Stimulated activated CD4-positive, alpha-beta T cell treated with anti-CD3 and anti-CD28 coated beads, Interleukin-2, amount 100 ng/mL, for 48 hours (primary cell): ENCODE measurements around the gene NCS1.

Source experiments
- DNase-seq, 2 donors: peaks; one replicate each; pipeline ENCODE4 v3.0.0-alpha.2; 2020

Gene NCS1

DNA sequence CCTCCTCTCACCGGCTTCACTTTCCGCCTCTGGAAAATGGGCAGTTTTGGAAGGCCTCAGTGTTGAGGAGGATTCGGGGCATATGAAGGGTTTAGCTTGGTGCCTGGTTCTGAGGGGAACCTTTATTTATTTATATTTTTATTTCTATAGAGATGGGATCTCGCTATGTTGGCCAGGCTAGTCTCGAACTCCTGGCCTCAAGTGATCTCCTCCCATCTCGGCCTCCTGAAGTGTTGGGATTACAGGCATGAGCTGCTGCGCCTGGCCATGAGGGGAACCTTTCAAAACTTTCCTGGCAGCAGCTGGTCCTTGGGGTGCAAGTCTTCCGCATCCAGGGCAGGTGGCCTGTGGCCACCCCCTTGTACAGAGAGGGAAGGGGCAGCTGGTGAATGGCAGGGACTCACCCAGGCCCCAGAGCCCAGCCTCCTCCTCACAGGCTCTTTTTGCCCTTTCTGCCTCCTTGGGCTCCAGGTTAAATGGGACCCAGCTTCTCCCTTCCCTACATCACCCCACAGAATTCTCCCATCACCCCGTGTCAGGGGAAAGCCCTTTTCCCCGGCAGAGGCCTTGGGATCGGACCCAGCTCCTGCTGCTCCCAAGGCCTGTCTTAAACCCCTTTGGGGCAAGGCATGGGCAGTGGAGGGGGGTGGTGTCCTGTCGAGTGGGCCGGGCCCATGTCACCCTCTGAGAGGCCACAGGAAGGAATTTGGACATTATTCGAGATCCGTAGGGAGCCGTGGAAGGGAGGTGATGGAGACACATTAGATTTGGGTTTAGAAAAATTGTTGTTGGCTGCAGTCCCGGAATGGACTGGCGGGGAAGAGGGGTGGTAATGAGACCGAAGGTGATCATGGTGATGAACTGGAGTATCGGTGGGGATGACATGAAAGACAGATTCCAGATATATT lies 5.9 kb downstream of the NCS1 start:
- DNase-seq = no peak

DNA sequence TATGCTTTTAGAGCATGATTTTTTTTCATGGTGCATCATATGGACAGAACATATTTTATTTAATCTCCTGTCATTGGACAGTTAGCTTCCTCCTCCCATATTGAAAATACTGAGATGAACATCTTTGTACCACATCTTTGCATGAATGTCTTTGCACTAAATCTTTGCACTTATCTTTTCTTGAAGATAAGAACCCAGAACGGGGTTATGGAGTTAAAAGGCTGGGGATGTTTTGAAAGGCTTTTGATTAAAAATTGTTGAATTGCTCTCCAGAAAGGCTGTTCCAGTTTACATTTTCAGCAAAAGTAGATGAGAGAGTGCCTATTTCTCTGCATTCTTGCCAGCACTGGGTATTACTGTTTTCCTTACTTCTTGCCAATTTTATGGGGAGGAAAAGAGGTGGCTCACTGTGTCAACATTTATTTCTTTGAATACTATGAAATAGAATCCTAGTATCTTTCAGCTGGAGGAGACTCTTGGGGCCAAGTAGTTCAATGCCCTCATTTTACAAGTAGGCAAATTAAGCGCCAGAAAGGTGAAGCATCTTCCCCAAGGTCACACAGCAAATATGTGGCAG lies 7.2 kb downstream of the NCS1 start:
- DNase-seq = no peak

GRCh38 chr9:130180516-130180915 lies 8.3 kb downstream of the NCS1 start:
- DNase-seq = no peak

DNA sequence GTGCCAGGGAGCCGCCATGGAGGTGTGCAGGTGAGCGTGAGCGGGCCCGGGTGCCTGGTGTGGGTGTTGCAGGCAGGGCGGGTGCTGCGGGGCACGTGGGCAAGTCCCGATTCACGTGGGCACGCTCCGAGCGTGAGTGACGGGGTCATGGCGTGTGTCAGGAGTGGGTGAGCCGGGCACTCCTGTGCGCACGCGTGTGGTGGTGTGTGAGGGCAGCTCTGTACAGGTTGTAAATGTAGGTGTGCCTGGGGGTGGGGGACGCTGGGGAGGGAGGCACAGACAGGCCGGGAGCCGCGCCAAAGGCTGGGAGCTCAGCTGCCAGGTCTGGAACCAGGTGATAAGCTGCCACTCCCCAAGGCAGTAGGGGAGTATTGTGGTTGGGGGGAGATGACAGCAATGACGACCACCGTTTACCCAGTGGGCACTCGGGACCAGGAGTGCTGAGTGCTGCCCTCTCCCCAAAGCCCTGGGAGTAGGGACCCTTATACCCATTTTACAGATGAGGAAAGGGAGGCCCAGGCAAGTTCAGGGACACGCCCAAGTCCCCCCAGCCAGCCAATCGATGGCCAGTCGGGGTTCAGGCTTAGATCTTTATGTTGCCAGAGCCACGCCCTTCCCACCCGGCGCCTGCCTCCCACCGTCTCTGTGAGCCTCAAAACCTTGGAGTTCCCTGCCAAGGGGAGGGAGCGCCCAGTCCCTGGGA lies 9.6 kb downstream of the NCS1 start:
- DNase-seq = no peak

DNA sequence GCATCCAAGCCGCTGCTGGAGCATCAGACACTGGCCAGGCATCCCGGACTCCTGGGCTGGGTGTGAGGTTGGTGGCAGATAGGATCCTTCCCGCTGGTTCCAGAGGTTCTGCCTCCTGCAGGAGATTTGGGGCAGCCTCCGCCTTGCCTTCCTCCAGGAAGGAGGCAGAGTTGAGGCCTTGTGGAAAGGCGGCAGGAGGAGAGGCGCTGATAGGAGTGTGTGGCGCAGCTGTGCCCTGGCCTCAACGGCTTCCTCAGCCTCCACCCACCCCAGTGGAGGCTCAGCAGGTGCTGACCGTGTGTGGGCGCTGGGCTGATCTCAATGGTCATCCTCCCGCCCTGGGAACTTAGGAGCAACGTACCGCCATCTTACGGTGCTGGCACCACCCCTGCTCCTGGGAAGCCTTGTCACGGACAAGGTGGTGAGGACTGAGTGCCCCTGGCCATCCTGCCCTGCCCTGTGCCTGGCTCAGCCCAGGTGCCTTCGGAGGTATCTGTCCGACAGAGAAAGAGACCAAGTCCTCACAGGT lies 10.2 kb downstream of the NCS1 start:
- DNase-seq = no peak

DNA sequence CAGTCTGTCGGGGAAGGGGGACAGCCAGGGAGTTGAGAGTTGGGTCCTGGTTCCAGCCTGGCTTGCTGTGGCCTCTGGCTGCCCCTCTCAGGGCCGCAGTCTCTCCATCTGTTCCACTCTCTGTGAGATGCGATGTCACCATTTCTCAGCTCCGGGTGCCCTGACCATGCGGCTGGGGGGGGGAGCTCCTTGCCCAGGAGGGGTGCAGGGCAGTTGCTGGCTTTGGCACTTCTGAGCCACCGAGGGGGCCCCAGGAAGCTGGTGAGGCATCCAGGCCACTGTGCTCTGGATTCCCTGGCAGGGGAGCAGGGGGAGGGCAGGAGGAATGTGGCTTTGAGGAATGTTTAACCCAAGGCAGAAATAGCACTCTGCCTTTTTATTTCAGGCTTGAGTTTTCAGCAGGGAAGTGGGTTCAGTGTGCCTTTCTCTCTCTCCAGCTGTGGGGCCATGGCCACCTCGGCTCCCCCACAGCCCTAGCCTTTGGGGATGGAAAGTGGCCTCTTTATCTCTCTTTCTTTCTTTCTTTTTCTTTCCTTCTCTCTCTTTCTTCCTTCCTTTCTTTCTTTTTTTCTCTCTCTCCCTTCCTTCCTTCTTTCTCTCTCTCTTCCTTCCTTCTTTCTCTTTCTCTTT lies 11.0 kb downstream of the NCS1 start:
- no peak for DNase-seq

- no peak for DNase-seq
These were observed 12.8 kb downstream of the NCS1 start for GRCh38 chr9:130185017-130185416.

- DNase-seq = no peak
These were observed 13.4 kb downstream of the NCS1 start for GRCh38 chr9:130185490-130186031.

DNA sequence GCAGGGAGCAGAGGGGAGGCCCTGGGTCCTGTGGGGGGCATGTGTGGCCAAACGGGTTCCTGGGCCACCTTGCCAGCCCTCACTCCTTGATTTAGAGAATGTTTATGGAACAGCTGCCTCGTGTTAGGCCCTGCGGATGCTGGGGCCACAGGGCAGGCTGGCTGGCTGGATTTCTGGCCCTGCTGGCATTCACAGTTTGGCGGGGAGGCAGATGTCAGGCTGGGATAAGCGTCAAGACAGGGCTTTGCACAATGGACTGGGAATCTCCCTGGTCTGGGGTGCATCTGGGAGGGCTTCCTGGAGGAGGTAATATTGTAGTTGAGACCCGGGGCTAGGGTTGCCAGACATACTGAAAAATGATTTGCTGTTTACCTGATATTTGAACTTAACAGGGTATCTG lies 13.8 kb downstream of the NCS1 start:
- DNase-seq = no peak

DNA sequence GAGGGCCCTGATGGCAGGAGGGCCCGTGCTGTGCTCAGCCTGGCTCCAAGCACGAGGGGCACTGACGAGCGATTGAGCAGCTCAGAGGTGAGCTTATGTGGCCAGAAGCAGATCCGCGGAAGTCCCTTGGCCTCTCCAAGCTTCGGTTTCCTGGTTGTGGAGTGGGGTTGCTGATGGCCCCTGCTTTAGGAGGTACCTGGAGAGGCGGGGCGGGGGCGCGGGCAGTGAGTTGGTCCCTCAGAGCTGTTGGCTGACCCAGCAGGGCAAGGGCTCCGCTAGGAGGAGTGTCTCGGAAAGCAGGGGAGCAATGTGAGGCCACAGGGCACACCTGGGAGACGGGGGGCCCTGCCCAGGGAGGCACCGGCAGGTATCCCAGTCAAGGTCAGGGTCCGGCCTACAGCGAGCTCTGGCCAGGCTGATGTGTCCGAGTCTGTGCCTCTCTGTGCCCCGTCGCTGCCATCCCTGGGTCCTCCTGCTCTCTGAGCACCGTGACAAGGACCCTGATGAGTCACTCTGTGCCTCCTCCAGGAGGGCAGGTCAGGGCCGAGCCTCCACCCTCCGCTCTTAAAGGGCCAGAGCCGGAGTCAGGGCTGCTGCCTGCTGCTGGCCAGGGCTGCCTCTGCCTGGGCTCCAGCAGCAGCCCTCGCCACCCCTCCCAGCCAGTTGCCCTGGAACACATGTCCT lies 14.8 kb downstream of the NCS1 start:
- no peak for DNase-seq

- DNase-seq = no peak
These were observed 15.3 kb downstream of the NCS1 start for GRCh38 chr9:130187523-130187846.

DNA sequence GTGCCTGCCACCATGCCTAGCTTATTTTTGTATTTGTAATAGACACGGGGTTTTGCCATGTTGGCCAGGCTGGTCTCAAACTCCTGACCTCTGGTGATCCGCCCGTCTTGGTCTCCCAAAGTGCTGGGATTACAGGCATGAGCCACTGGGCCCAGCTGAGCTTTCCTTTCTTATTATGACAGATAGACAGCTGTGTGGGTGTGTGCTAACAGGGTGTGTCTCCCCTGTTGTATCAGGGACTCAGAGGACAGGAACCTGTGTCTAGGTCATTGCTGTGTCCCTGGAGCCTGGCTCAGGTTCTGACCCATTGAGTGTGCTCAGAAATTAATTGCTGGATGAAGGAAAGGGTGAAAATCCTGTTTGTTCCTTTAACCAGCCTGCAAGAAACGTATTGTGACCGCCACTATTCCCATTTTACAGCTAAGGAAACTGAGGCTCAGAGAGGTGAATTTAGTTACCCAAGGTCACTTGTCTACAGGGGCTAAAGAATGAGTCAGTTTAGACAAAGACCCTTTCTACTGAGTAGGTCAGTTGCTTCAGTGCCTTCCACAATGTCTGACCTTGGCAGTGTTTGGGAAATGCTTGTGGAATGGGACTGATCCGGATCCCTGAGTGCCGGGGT lies 16.8 kb downstream of the NCS1 start:
- DNase-seq = no peak

- no peak for DNase-seq
These were observed 17.6 kb downstream of the NCS1 start for GRCh38 chr9:130189840-130190239.

DNA sequence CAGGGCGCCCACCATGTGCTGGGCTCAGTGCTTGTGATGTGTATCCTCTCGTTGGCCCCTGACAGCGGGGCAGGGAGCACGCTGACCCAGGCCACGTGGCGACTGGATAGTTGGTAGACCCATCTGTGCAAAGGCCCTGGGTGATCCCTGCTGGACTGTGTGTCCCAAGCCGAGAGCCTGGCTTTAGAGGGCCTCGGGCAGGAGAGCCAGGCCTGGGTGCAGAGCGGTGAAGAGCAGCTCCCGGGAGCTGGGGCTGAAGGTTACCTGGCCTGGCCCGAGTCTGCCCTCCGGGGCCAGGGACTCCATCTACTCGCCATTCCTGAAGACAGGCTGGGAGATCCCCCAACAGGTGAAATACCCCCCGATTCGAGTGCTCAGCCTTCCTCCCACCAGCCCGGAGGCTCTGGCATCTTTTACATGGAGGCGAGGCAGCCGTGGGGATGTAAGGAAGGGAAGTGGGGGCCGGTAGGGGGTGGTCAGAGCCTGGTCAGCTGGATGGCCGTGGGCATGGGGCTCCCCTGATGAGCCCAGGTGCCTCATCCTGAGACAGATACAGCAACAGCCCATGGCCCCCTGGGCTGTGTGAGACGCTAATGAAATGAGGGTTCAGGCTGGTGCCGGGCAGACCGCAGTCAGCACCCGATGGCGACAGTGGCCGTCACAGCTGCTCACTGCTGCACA lies 19.0 kb downstream of the NCS1 start:
- DNase-seq = no peak

DNA sequence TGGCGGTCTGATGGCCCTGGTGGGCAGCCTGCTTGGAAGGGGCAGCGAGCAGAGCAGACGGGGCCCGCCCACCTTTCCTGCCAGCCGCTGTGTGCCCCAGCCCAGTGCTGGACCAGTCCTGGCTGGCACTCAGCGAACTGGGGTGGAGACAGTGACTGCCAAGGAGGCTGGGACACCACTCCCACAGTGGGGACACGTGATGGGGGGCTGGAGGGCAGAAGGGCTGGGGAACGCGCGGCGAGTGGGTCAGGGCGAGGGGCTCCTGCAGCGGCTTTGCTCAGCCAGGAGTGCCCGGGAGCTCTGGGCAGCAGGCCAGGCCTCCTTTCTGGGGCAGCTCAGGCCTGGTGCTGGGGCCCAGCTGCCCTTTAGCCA lies 19.5 kb downstream of the NCS1 start:
- no peak for DNase-seq

- no peak for DNase-seq
These were observed 20.3 kb downstream of the NCS1 start for GRCh38 chr9:130192382-130192999.

- DNase-seq = no peak
These were observed 20.9 kb downstream of the NCS1 start for GRCh38 chr9:130193103-130193502.

DNA sequence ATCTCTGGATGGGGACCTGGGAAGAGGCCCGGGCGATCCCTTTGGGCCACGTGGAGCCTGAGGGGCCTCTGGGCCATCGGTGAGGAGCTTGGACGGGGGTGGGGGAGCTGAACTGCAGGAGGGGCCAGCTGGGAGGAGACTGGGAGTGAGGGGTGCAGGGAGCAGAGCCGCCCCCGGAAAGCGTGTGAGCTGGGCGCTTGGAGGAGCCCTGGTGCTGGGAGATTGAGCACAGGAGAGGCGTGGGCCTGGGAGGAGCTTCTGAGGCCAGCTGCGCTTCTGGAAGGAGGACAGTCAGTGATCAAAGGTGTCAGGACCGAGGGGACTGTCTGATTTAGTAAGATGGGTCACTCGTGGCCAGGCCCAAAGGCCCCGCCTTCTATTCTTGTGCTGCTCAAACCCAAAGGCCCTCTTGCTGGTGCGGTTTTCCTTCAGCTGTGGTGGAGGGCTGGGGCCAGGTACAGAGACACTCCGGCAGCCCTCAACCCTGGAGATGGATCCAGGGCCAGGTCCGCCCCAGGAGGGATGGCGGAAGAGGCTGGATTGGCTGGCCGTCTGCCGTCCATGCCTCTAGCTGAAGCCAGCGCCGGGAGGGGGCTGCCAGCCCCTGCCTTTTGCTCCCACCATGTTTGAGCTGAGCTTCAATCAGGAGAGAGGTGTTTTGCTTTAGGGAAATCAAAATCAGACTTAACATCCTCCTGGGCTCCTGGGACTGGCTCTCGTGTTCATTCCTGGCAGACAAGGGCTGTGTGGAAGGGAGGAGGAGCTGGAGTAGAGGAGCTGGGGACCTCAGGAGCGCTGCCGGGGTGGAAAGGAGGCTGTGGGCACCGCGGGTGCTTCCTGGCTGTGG lies 21.6 kb downstream of the NCS1 start:
- no peak for DNase-seq

DNA sequence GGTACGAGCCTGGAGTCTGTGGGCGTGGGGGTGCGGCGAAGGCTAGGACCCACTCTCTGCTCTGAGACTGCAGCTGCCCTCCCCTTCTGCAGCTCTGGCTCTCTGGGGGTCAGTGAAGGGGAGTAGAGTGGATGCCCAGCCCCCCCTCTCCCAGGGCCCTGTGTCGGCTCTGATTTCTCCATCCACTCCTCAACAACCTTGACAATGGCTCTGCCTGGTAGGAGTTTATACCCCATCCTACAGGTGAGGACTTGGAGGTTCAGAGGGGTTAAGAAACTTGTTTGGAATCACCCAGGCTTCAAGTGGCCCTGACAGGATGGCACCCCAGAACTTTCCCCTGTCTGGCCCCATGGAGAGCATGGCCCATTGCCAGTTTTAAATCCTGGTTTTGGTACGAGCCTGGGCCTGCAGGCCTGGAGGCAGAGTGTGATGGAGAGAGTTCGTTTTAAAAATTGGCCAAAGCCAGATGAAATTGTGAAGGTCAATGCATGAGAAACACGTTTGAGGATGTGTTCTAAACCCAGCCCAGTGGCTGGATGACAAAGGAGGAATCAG lies 22.3 kb downstream of the NCS1 start:
- DNase-seq = no peak

DNA sequence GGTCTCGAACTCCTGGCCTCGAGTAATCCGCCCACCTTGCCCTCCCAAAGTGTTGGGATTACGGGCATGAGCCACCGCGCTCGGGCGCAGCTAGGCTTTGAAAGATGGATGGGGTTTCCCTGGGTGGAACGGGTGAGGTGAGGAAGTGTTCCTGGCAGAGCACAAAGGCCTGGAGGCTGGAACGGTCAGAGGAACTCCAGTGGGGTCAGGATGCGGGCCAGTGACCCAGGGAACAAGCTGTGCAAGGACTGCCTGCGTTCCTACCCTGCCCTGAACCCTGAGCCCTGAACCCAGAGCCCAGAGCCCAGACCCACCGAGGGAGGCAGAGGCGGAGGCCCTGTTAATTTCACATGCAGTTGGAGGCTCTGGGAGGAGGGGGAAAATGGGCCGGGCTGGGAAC lies 23.4 kb downstream of the NCS1 start:
- no peak for DNase-seq
